Nephron progenitor cell (in vitro differentiated cells): ENCODE measurements around the gene APBB1IP.
"Not testable (repeated sequence)": the region's sequence is repeated elsewhere in the genome, so short reads cannot be mapped to it uniquely, and the experiment has no call there.

ENCODE experiments used
- DNase-seq: peaks from one replicate; pipeline ENCODE4 v3.0.0; 2021
- H3K27ac Mint-ChIP-seq: 2 replicates; pipeline ENCODE4 v1.8.0; 2021; ENCODE audit warnings: mild to moderate bottlenecking, moderate library complexity, mixed read lengths
- H3K27me3 Mint-ChIP-seq: 2 replicates; pipeline ENCODE4 v1.8.0; 2021; ENCODE audit warnings: mild to moderate bottlenecking, low read depth, mixed read lengths; ENCODE audit not compliant: poor library complexity
- H3K36me3 Mint-ChIP-seq: 2 replicates; pipeline ENCODE4 v1.8.0; 2021; ENCODE audit warnings: low read depth, mixed read lengths
- H3K4me1 Mint-ChIP-seq: 2 replicates; pipeline ENCODE4 v1.8.0; 2021; ENCODE audit warnings: mixed read lengths
- H3K4me3 Mint-ChIP-seq: 2 replicates; pipeline ENCODE4 v1.8.0; 2021; ENCODE audit warnings: mild to moderate bottlenecking, moderate library complexity, mixed read lengths
- H3K9me3 Mint-ChIP-seq: 2 replicates; pipeline ENCODE4 v1.8.0; 2021; ENCODE audit warnings: mild to moderate bottlenecking, moderate library complexity, mixed read lengths
- TF ChIP-seq, protein P1 (sequence below): fragments of 200-600 bp; sonication (generic); IDR thresholded peaks from 2 replicates; pipeline ENCODE4 v1.5.0; 2021; ENCODE audit warnings: antibody characterized with exemption

Gene APBB1IP

DNA sequence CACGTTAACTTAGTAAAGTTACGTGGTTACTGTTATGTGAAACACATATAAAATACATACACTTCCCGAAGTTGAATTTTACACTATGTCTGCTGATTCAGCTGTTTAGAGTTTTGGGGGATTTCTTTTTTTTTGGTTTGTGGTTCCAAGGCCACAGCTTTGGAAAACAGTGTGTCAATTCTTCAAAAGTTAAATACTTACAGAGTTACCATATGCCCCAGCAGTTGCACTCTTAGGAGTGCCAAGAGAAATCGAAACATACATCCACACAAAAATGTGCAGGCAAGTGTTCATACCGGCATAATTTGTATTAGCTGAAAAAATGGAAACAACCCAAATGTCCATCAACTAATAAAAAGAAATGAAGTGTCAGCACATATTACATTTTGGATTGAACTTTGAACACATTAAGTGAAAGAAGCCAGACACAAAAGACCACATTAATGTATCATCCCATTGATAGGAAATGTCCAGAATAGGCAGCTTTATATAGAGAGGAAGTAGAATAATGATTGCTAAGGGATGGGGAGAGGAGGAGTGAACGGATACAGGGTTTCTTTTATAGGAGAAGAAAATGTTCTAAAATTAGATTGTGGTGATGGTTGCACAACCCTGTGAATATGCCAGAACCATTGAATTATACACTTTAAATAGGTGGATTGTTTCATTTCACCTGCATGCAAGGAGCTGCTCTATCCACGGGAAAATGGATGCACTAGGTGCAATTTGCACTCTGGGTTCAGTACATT is 17.6 kb downstream of the APBB1IP start:
- TF ChIP-seq, protein P1, sequence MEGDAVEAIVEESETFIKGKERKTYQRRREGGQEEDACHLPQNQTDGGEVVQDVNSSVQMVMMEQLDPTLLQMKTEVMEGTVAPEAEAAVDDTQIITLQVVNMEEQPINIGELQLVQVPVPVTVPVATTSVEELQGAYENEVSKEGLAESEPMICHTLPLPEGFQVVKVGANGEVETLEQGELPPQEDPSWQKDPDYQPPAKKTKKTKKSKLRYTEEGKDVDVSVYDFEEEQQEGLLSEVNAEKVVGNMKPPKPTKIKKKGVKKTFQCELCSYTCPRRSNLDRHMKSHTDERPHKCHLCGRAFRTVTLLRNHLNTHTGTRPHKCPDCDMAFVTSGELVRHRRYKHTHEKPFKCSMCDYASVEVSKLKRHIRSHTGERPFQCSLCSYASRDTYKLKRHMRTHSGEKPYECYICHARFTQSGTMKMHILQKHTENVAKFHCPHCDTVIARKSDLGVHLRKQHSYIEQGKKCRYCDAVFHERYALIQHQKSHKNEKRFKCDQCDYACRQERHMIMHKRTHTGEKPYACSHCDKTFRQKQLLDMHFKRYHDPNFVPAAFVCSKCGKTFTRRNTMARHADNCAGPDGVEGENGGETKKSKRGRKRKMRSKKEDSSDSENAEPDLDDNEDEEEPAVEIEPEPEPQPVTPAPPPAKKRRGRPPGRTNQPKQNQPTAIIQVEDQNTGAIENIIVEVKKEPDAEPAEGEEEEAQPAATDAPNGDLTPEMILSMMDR = no peak
- no peak overlapping the region for H3K27ac Mint-ChIP-seq
- no peak overlapping the region for H3K4me3 Mint-ChIP-seq
- peaks cover 25% of the 10 kb centered on the region for H3K27me3 Mint-ChIP-seq
- no peaks in the 10 kb centered on the region for H3K9me3 Mint-ChIP-seq
- H3K36me3 Mint-ChIP-seq = no peaks in the 10 kb centered on the region
- DNase-seq = no peak
- no peaks in the 10 kb centered on the region for H3K4me1 Mint-ChIP-seq

DNA sequence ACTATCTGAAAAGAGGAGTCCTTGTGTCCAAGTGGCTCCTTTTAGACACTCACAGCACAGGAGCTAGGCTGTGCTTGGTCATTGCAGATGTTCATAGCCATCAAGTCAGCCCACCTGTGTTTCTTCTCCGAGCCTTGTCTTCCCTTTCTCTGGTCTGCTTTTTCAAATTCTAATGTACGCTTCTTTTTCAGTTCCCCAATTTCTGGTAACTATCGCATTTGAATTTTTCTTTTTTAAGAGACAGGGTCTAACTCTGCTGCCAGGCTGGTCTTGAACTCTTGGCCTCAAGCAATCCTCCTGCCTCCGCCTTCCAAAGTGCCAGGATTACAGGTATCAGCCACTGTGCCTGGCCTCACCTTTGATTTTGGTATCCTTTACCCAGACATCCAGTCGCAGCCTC is 18.9 kb downstream of the APBB1IP start:
- Mint-ChIP-seq H3K4me1 (no peaks in the 10 kb centered on the region), H3K36me3 (no peaks in the 10 kb centered on the region), H3K9me3 (no peaks in the 10 kb centered on the region), H3K27me3 (peaks cover 23% of the 10 kb centered on the region), H3K4me3 (no peak overlapping the region), H3K27ac (no peak overlapping the region)
- no peak for DNase-seq
- TF ChIP-seq, protein P1 = no peak

DNA sequence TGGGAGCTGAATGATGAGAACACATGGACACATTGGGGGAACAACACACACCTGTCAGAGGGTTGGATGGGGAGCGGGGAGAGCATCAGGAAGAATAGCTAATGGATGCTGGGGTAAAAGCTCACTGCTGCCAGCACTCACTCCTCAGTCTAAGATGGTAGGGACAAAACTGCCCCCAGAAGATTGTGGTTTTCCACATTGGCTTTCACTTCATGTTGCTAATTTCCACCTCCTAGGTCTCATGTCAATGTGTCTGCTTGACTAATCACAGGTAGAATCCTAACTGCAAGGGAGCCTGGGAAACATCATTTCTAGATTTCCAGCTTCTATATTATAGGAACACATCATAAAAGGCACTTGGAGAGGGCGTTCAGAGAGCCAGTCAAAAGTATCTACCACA is 22.6 kb downstream of the APBB1IP start:
- Mint-ChIP-seq H3K4me1 (no peaks in the 10 kb centered on the region), H3K27ac (no peak overlapping the region), H3K9me3 (no peaks in the 10 kb centered on the region), H3K36me3 (no peaks in the 10 kb centered on the region), H3K27me3 (peaks cover 18% of the 10 kb centered on the region), H3K4me3 (no peak overlapping the region)
- no peak for DNase-seq
- TF ChIP-seq, protein P1 = no peak

DNA sequence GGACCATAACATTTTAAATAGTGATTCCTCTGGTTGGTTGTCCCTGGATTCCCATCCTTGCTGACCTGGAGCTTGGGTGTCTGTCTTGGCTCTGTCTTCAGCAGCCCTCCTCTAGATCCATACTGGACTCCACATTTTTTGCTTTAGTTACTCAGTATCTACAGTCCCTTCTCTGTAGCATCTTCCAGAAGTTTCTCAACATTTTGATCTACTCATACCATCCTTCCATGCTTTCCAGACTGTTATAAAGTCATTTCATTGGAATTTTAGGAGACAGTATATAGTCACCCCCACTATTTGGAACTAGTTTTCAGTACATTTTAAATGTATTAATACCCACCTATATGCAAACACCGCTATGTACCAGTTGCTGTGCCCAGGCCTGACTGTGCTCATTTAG is 25.8 kb downstream of the APBB1IP start:
- no peak for DNase-seq
- Mint-ChIP-seq H3K4me3 (no peak overlapping the region), H3K27ac (no peak overlapping the region), H3K27me3 (no peaks in the 10 kb centered on the region), H3K36me3 (no peaks in the 10 kb centered on the region), H3K4me1 (no peaks in the 10 kb centered on the region), H3K9me3 (no peaks in the 10 kb centered on the region)
- TF ChIP-seq, protein P1 = no peak

DNA sequence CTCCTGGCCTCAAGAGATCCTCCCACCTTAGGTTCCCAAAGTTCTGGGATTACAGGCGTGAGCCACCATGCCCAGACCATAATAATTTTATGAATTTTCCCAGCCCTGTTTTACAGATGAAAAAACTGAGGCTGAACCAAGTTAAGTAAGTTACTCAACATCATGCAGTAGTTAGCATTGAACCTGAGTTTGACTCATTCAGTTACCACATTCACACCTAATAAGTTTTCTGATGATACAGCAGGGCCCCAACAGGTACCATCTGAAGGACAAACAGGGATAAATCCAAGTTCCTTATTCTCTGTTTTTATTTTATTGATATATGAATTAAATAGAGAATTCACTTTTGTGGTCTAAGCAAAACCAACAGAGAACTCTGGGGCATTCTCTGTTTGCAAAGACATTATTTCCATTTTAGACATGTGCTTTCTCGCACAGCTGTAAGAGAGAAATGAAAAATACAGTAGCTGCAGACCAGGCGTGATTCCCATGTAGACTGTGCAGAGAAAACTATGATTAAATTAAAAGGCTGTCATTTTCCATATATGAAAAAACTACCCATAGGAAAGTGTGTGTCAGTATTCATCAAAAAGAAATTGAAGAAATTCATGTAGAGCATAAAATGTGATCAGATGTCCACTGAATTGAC is 26.6 kb downstream of the APBB1IP start:
- Mint-ChIP-seq H3K36me3 (no peaks in the 10 kb centered on the region), H3K9me3 (no peaks in the 10 kb centered on the region), H3K4me1 (no peaks in the 10 kb centered on the region), H3K4me3 (no peak overlapping the region), H3K27ac (no peak overlapping the region), H3K27me3 (no peaks in the 10 kb centered on the region)
- DNase-seq = no peak
- TF ChIP-seq, protein P1 = no peak

DNA sequence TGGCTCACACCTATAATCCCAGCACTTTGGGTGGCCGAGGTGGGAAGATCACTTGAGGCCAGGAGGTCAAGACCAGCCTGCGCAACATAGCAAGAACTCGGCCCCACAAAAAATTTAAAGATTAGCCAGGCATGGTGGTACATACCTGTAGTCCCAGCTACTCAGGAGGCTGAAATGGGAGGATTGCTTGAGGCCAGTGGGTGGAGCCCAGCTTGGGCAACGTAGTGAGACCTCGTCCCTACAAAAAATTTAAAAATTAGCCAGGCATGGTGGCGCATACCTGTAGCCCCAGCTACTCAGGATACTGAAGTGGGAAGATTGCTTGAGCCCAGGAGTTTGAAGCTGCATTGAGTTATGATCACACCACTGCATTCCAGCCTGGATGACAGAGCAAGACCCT is 28.4 kb downstream of the APBB1IP start:
- not testable (repeated sequence) for H3K9me3 Mint-ChIP-seq, H3K27ac Mint-ChIP-seq, H3K4me3 Mint-ChIP-seq, DNase-seq, H3K36me3 Mint-ChIP-seq, H3K27me3 Mint-ChIP-seq, H3K4me1 Mint-ChIP-seq
